ENCODE data around the gene PKHD1. TPM values are rescaled to one million over a fixed set of nuclear protein-coding genes. Genes with fewer than 3 reads are reported as not detected.

PKHD1 gene
- total RNA-seq, 1 donor from 2014 or later: 0.49 TPM

GRCh38 chr6:51753635-51754034 lies 333.8 kb downstream of the PKHD1 start:
- intact Hi-C loops (cut with DNase I): no loop called here
- no peaks in the 10 kb centered on the region for H3K9me3 ChIP-seq
- DNase-seq (ENCODE audit: extremely low spot score in 2 of 2): no peak
- no peak overlapping the region for H3K27ac ChIP-seq
- no peak overlapping the region for H3K4me3 ChIP-seq
- H3K36me3 ChIP-seq: no peaks in the 10 kb centered on the region
- no peaks in the 10 kb centered on the region for H3K4me1 ChIP-seq
- no peak for TF ChIP-seq POLR2AphosphoS5 (IDR thresholded peaks at IDR 0.05; ENCODE audit: insufficient read depth in 1 of 2, low read depth in 1 of 2)
- TF ChIP-seq, protein P1, sequence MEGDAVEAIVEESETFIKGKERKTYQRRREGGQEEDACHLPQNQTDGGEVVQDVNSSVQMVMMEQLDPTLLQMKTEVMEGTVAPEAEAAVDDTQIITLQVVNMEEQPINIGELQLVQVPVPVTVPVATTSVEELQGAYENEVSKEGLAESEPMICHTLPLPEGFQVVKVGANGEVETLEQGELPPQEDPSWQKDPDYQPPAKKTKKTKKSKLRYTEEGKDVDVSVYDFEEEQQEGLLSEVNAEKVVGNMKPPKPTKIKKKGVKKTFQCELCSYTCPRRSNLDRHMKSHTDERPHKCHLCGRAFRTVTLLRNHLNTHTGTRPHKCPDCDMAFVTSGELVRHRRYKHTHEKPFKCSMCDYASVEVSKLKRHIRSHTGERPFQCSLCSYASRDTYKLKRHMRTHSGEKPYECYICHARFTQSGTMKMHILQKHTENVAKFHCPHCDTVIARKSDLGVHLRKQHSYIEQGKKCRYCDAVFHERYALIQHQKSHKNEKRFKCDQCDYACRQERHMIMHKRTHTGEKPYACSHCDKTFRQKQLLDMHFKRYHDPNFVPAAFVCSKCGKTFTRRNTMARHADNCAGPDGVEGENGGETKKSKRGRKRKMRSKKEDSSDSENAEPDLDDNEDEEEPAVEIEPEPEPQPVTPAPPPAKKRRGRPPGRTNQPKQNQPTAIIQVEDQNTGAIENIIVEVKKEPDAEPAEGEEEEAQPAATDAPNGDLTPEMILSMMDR (IDR thresholded peaks at IDR 0.05): no peak
- no peak for TF ChIP-seq POLR2A (IDR thresholded peaks at IDR 0.05)
- H3K27me3 ChIP-seq: no peaks in the 10 kb centered on the region

GRCh38 chr6:51743999-51744398 lies 343.4 kb downstream of the PKHD1 start:
- no peaks in the 10 kb centered on the region for H3K9me3 ChIP-seq
- no peaks in the 10 kb centered on the region for H3K27me3 ChIP-seq
- intact Hi-C loops (cut with DNase I): no loop called here
- no peak for DNase-seq (ENCODE audit: extremely low spot score in 2 of 2)
- no peak overlapping the region for H3K27ac ChIP-seq
- H3K4me1 ChIP-seq: no peaks in the 10 kb centered on the region
- TF ChIP-seq POLR2AphosphoS5 (IDR thresholded peaks at IDR 0.05; ENCODE audit: insufficient read depth in 1 of 2, low read depth in 1 of 2): no peak
- TF ChIP-seq, protein P1 (IDR thresholded peaks at IDR 0.05): no peak
- no peak overlapping the region for H3K4me3 ChIP-seq
- H3K36me3 ChIP-seq: no peaks in the 10 kb centered on the region

DNA sequence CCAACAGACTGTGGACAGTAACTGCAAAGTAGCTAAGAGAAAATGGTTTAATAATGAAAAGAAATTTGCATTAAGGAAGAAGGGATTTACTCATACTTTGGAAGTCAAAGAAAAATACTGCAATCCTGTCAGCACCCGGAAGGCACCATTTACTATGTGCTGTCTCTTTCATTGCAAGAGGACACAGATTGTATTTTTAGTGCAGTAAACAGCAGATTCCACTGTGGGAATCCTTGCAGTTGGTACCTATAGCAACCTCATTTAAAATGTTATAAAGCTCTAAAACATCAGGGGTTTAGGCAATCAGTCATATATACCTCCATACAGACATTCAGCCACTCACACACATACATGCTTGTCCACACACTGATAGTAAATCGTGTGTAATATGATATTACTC lies 346.8 kb downstream of the PKHD1 start:
- intact Hi-C loops (cut with DNase I): no loop called here
- no peak for DNase-seq (ENCODE audit: extremely low spot score in 2 of 2)
- TF ChIP-seq POLR2A (IDR thresholded peaks at IDR 0.05): no peak
- TF ChIP-seq POLR2AphosphoS5 (IDR thresholded peaks at IDR 0.05; ENCODE audit: insufficient read depth in 1 of 2, low read depth in 1 of 2): no peak
- TF ChIP-seq, protein P1 (IDR thresholded peaks at IDR 0.05): no peak
- Histone ChIP-seq H3K4me3 (no peak overlapping the region), H3K27me3 (no peaks in the 10 kb centered on the region), H3K36me3 (no peaks in the 10 kb centered on the region), H3K9me3 (no peaks in the 10 kb centered on the region), H3K4me1 (no peaks in the 10 kb centered on the region), H3K27ac (no peak overlapping the region)

DNA sequence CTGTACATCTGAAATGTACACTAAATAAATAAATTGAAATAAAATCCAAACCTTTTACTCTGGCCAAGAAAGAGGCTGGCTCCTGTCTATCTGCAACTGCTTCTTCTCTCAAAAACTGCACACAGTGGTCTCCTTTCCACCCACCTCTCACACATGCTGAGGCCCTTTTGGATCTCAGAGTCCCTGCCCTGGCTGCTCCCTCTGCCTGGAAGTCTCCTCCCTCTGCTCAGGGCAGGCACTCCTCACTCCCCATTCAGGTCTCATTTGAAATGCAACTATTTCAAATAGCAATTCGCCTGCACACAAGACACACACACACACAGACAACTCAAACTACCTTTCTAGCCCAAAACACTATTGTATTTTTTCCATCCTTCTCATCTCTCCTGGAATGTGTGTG lies 348.8 kb downstream of the PKHD1 start:
- no peak overlapping the region for H3K27ac ChIP-seq
- TF ChIP-seq POLR2AphosphoS5 (IDR thresholded peaks at IDR 0.05; ENCODE audit: insufficient read depth in 1 of 2, low read depth in 1 of 2) (no peak), POLR2A (IDR thresholded peaks at IDR 0.05) (no peak)
- TF ChIP-seq, protein P1 (IDR thresholded peaks at IDR 0.05): no peak

DNA sequence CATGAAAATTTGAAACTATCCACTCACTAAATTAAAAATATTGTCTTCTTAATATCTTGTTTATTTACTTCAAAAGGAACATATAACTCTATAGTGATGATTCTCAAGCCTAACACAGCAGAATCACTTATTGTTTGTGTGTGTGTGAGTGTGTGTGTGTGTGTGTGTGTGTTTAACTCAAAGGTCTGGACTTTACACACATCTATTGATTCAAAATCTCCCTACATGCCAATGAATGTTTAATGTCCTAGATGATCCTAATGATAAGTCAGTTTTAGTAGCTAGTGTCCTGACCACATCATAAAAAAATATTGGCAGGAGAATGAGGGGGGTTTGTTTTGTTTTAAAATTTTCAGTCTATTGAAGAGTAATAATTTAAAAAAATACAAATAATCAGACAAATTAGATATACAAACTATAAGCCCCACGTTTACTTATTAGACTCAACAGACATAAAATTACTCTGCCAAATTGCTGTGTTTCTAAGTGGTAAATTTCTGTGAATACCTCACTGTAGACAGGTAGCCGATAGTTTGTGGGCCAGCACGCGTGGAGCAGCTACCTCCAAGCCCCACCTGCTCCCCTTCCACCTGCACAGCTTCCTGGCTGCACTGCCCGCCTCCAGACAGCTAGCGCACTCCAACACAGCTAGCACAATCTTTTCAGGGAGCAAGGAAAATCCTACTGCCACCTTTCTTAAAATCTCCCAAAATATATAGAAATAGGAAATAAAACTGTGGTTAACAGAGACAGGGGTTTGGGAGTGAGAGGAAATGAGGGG lies 349.6 kb downstream of the PKHD1 start:
- H3K27me3 ChIP-seq: no peaks in the 10 kb centered on the region
- H3K36me3 ChIP-seq: no peaks in the 10 kb centered on the region
- TF ChIP-seq POLR2A (IDR thresholded peaks at IDR 0.05): no peak
- TF ChIP-seq, protein P1 (IDR thresholded peaks at IDR 0.05): no peak
- no peaks in the 10 kb centered on the region for H3K4me1 ChIP-seq
- no peaks in the 10 kb centered on the region for H3K9me3 ChIP-seq
- H3K27ac ChIP-seq: no peak overlapping the region
- no peak for DNase-seq (ENCODE audit: extremely low spot score in 2 of 2)
- no peak overlapping the region for H3K4me3 ChIP-seq
- intact Hi-C loops (cut with DNase I): no loop called here

More for the DNA sequence above, 348.8 kb downstream of the PKHD1 start:
- Histone ChIP-seq H3K36me3 (no peaks in the 10 kb centered on the region), H3K4me3 (no peak overlapping the region), H3K27me3 (no peaks in the 10 kb centered on the region), H3K4me1 (no peaks in the 10 kb centered on the region), H3K9me3 (no peaks in the 10 kb centered on the region)
- DNase-seq (ENCODE audit: extremely low spot score in 2 of 2): no peak
- intact Hi-C loops (cut with DNase I): no loop called here
